Pancreas (tissue), 10 donors: ENCODE results near the gene COL13A1. TPM values are rescaled to one million over a fixed set of nuclear protein-coding genes. Genes with fewer than 3 reads are reported as not detected.

Source experiments
- ATAC-seq, 4 donors: fragments of 200-7000 bp; cut with Tn5 transposase; one replicate each; pipeline versions ENCODE4 v1.8.0 to v1.9.1; 2020; ENCODE audit warnings: mild to moderate bottlenecking in 4 of 4, moderate library complexity in 4 of 4
- DNase-seq, 6 donors: peaks; one replicate each; pipeline ENCODE4 v3.0.0-alpha.2; 2020
- FAIRE-seq: peaks from 2 replicates; lab custom pipeline; 2012; peaks lifted over from hg19 to GRCh38; lab: Jason Lieb, UNC
- H3K27ac ChIP-seq, 4 donors: fragments of 200-600 bp; sonication (generic); 1 replicate in 3 of 4; 2 replicates in 1 of 4; pipeline versions ENCODE4 v1.5.0 to v1.8.0; 2020
- H3K27me3 ChIP-seq, 4 donors: fragments of 200-600 bp; one replicate each; pipeline ENCODE4 v1.8.0; 2021
- H3K36me3 ChIP-seq, 3 donors: fragments of 200-600 bp; sonication (generic) in 1 of 3; one replicate each; pipeline versions ENCODE4 v1.5.0 to v1.8.0; 2020 to 2021
- H3K4me1 ChIP-seq, 3 donors: fragments of 200-600 bp; one replicate each; pipeline ENCODE4 v1.8.0; 2021
- H3K4me3 ChIP-seq, 4 donors: fragments of 200-600 bp; sonication (generic) in 2 of 4; one replicate each; pipeline versions ENCODE4 v1.5.0 to v1.8.0; 2020 to 2021
- H3K9me3 ChIP-seq, 4 donors: fragments of 200-600 bp; one replicate each; pipeline ENCODE4 v1.8.0; 2021
- WGBS, 2 donors: extraction: QIAGEN DNeasy Blood & Tissue Kit; methylation state at CpG; one replicate each; pipeline ENCODE4 v1.1.7; 2013; 5-methylcytosine and 5-hydroxymethylcytosine counted together
- intact Hi-C, 3 donors: fragments of 100-400 bp; cut with DNase I; formaldehyde crosslinking; loops; one replicate each; pipeline versions ENCODE4 v1.11.1 to v1.14.2; 2022
- polyA plus RNA-seq, 2 donors: library from polyadenylated mRNA; stranded (reverse); fragments of 200-250 nt; gene quantifications; one replicate each; pipeline ENCODE4 v1.2.3, GENCODE V29; 2013
- total RNA-seq, 6 donors: library from RNA; stranded (reverse); fragmentation: NEBNext Ultra II Directional in 4 of 6; extraction: Animal tissue kit (Norgen Biotek cat#: 25700) in 4 of 6; gene quantifications; one replicate each; pipeline versions ENCODE4 v1.2.1 to v1.2.4, GENCODE V29; 2021 to 2023
- TF ChIP-seq, protein P1 (sequence below), 4 donors: fragments of 200-600 bp; sonication (generic) in 3 of 4; IDR thresholded peaks; one replicate each; pipeline versions ENCODE4 v1.5.0 to v1.8.0; 2021; ENCODE audit warnings: antibody characterized with exemption in 4 of 4
- donor health status: healthy with polysubstance abuse.
- donor health status: DM: no; HTN: no; CAD: no; lungs with moderate emphysema.
- donor health status: DM: no; HTN: no; CAD: no.
- donor health status: control.
- donor health status: control.
- donor health status: Bipolar disorder and iron deficiency.
- donor health status: DM: yes; HTN: yes; CAD: no.
- donor health status: DM: no; HTN: no; CAD: no.
- donor health status: DM: no; HTN: no; CAD: no.
- donor health status: DM: yes; HTN: yes; CAD: no.

Gene COL13A1
- total and polyA plus RNA-seq, 8 donors: 0.35 to 11.7 (median 0.92) TPM

DNA sequence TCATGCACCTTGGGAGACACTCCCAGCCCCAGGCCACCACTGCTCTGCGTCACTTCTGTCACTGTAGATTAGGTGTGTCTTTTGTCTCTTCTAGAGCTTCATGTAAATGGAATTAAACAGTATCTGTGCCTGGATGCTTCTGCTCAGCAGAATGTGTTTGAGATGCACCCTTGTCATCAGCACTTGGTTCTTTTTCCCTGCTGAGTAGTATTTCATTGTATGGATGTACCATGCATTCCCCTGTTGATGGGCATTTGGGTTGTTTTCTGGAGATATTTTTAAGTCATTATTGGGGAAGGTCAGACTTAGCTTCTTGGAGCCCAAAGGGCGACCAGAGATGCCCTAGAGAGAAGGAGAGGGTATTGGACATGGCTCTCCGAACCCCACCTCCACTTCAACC is 126.6 kb downstream of the COL13A1 start:
- no peak for DNase-seq
- intact Hi-C loops: loop anchor here in 1 of 3 donors (10.0 kb wide), 1 partner anchor 274 kb away; no protein-coding TSS in a partner anchor
- WGBS, 2 donors: 75 to 87% methylated on average over 3 of the region's 3 CpGs
- FAIRE-seq: no peak
- Histone ChIP-seq H3K4me3 (no peak overlapping the region), H3K9me3 (no peaks in the 10 kb centered on the region), H3K4me1 (no peaks in the 10 kb centered on the region), H3K27me3 (peaks cover 0 to 3% (median 0%) of the 10 kb centered on the region in 4 donors), H3K36me3 (no peaks in the 10 kb centered on the region), H3K27ac (no peak overlapping the region)
- ATAC-seq: no peak
- TF ChIP-seq, protein P1, sequence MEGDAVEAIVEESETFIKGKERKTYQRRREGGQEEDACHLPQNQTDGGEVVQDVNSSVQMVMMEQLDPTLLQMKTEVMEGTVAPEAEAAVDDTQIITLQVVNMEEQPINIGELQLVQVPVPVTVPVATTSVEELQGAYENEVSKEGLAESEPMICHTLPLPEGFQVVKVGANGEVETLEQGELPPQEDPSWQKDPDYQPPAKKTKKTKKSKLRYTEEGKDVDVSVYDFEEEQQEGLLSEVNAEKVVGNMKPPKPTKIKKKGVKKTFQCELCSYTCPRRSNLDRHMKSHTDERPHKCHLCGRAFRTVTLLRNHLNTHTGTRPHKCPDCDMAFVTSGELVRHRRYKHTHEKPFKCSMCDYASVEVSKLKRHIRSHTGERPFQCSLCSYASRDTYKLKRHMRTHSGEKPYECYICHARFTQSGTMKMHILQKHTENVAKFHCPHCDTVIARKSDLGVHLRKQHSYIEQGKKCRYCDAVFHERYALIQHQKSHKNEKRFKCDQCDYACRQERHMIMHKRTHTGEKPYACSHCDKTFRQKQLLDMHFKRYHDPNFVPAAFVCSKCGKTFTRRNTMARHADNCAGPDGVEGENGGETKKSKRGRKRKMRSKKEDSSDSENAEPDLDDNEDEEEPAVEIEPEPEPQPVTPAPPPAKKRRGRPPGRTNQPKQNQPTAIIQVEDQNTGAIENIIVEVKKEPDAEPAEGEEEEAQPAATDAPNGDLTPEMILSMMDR (IDR thresholded peaks at IDR 0.05): no peak

- DNase-seq (no peak), ATAC-seq (no peak), FAIRE-seq (no peak)
- intact Hi-C loops: loop anchor here in 1 of 3 donors (10.0 kb wide), 1 partner anchor 275 kb away; no protein-coding TSS in a partner anchor
- H3K4me1 ChIP-seq: no peaks in the 10 kb centered on the region
- H3K9me3 ChIP-seq: no peaks in the 10 kb centered on the region
- H3K27ac ChIP-seq: no peak overlapping the region
- peaks cover 0 to 3% (median 0%) of the 10 kb centered on the region in 4 donors for H3K27me3 ChIP-seq
- H3K36me3 ChIP-seq: no peaks in the 10 kb centered on the region
- no peak overlapping the region for H3K4me3 ChIP-seq
- 73 to 82% methylated on average over 3 of the region's 3 CpGs for WGBS, 2 donors
- TF ChIP-seq, protein P1 (IDR thresholded peaks at IDR 0.05): no peak
These were observed 127.9 kb downstream of the COL13A1 start for GRCh38 chr10:69929575-69929974.

- H3K36me3 ChIP-seq: no peaks in the 10 kb centered on the region
- 84 to 85% methylated on average over 2 of the region's 2 CpGs for WGBS, 2 donors
- no peak for DNase-seq
- no peaks in the 10 kb centered on the region for H3K27me3 ChIP-seq
- no peaks in the 10 kb centered on the region for H3K4me1 ChIP-seq
- FAIRE-seq: no peak
- H3K4me3 ChIP-seq: no peak overlapping the region
- ATAC-seq: no peak
- intact Hi-C loops: no loop called here
- no peak overlapping the region for H3K27ac ChIP-seq
- no peaks in the 10 kb centered on the region for H3K9me3 ChIP-seq
- TF ChIP-seq, protein P1 (IDR thresholded peaks at IDR 0.05): no peak
These were observed 133.1 kb downstream of the COL13A1 start for GRCh38 chr10:69934768-69935167.

GRCh38 chr10:69936091-69936490 is 134.4 kb downstream of the COL13A1 start:
- H3K36me3 ChIP-seq: no peaks in the 10 kb centered on the region
- WGBS, 2 donors: 64 to 78% methylated on average over 3 of the region's 3 CpGs
- no peak overlapping the region for H3K27ac ChIP-seq
- no peak overlapping the region for H3K4me3 ChIP-seq
- peak in 2 of 4 donors; percentile 46 to 69 for ATAC-seq
- no peak for DNase-seq
- TF ChIP-seq, protein P1 (IDR thresholded peaks at IDR 0.05): no peak
- no peak for FAIRE-seq
- no peaks in the 10 kb centered on the region for H3K27me3 ChIP-seq
- H3K9me3 ChIP-seq: no peaks in the 10 kb centered on the region
- intact Hi-C loops: no loop called here
- H3K4me1 ChIP-seq: no peaks in the 10 kb centered on the region

DNA sequence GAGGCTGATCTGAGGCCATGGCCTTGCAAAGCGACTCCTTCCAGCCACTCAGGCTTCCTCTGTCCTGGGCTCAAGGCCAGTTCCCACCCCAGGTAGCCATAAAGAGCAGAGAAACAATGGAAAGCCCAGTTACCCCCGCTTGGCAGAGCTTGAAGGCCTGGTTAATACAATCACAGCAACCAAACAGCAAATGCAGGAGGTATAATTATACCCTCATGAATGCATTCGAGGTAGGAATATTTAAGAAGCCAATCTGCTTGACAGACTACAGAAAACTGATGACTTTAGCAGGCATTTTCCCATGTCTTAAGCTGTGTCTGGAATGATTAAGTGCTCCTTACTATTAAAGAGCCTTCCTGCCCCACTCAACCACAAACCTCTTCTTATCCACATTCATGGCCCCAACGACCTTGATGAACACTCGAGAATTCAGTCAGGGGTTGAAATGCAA is 136.9 kb downstream of the COL13A1 start:
- FAIRE-seq (no peak), ATAC-seq (peak in 3 of 4 donors; percentile 63 to 83 (median 68)), DNase-seq (peak in 3 of 6 donors; percentile 24 to 44 (median 25))
- TF ChIP-seq, protein P1 (IDR thresholded peaks at IDR 0.05): no peak
- Histone ChIP-seq H3K36me3 (no peaks in the 10 kb centered on the region), H3K4me3 (no peak overlapping the region), H3K27me3 (no peaks in the 10 kb centered on the region), H3K27ac (no peak overlapping the region), H3K9me3 (no peaks in the 10 kb centered on the region), H3K4me1 (no peaks in the 10 kb centered on the region)
- intact Hi-C loops: no loop called here
- WGBS, 2 donors: 26% methylated on average over 5 of the region's 5 CpGs
